Activated CD4-positive, alpha-beta T cell treated with anti-CD3 and anti-CD28 coated beads for 48 hours (primary cell): ENCODE data around the gene MACROD2.
"Not testable (repeated sequence)": the region's sequence is repeated elsewhere in the genome, so short reads cannot be mapped to it uniquely, and the experiment has no call there.

Experiments
- DNase-seq: peaks from one replicate; pipeline ENCODE4 v3.0.0-alpha.2; 2020

The MACROD2 gene

DNA sequence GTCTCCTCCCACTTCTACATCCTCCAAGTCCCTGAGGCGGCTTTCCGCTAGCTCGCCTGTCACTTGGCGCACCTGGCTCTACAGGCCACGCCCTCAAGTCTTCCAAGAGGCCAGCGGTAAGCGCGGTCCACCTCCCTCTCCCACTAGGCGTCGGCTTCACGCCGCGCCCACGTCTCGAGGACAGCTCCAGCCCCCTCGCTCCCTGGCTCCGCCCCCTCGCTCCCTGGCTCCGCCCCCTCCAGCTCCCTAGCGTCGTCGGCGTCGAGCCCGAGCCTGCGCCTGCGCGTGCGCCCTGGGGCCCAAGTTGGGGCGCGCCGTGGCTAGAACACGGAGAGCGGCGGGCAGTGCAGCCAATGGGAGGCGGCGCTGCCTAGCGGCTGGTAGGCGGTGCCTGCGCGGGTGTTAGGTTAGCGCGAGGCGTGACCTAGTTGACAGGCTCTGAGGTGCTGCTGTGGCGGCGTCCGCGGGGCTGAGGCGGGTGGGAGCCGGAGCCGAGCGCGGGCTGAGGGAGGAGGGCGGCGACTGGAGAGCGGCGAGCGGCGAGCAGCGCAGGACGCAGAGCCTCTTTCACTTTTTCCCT, at the start of gene MACROD2:
TSS of gene MACROD2 (plus strand) at position 431 of the 580 bp plus-strand sequence.
- peak; percentile 68 for DNase-seq

DNA sequence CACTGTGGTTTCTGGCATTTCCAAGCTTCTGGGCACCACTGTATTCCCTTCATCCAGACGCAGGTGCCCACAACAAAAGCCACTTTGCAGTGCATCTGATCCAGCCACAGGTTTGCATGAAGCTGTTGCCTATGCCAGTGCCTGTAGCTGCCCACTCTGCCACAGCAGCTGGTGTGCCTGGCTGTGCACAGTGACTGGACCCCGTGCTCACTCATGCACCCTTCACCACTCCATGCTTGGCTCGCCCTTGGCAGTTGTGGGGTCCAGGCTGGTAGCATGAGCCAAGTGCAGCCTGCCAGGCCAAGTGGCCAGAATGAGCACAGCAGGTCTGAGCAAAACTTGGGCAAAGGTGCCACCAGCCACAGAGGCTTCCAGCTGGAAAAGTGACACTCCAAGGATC, 47.6 kb upstream of the MACROD2 start:
- no peak for DNase-seq

DNA sequence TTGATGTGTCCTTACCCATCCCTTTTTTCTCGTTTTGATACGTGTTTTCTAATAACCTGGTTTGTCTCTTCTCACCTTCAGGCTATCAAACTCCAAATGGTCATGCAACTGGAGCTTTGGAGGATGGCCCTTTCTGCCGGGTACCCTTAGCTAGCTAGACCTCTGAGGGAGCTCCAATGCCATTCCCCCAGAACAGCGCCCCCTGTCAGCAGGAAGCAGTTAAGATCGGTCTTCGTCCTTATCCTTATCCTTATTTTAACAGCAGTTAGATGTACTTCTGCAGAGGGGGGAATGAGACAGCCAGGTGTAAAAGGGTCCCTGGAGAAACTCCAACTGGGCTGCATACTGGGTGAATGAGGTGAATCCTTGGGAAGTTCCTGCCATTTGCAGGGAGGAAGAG, 42.1 kb upstream of the MACROD2 start:
- DNase-seq, result peak; percentile 4

DNA sequence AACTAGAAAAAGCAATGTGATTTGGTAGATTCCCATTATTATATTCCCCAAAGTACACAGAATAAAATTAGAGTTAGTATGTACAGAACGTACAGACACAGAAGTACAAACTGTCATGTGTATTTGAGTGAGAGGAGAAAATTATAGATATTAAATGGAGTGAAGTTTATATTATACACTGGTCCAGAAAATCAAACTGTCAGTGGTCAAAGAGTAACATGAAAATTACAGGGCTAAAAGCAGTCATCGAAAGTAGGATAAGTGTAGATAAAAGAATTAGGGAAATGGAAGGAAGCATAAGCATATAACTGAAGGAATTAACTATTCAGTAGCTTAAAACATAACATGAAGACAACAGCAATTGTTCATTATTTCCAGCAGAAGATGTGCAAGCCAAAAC, 35.2 kb upstream of the MACROD2 start:
- no peak for DNase-seq

DNA sequence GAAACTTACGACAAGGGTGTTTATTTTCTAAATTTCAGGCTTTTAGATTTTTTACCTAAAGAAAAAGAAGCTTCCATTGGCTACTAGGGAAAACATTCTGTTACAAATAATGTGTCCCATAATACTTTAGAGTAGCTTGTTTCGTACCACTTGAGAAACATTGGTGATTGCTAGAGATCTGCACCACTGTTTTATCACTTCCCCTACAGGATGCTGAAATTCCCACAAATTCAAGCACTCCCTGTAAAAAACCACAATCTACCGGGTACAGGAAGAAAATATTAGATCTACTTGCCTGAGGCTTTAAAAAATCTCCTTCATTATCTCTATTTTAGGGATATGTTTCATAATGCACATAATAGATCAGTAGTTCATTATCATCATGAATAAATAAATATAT, 34.8 kb upstream of the MACROD2 start:
- DNase-seq, result no peak

DNA sequence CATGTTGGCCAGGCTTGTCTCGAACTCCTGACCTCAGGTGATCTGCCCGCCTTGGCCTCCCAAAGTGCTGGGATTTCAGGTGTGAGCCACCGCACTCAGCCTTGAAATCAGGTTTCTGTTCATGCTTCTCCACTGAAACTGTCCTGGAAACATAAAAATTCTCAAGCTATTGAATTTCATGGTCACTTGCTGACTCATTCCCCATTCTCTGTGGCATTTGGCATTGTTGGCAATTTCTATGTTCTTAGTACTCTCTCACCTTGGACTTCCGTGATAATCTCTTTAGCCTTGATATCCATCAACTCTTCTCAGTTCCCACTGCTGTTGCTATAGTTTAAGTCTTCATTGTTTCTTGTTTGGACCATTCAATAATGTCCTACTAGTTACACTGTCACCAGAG, 11.1 kb upstream of the MACROD2 start:
- DNase-seq, result no peak

DNA sequence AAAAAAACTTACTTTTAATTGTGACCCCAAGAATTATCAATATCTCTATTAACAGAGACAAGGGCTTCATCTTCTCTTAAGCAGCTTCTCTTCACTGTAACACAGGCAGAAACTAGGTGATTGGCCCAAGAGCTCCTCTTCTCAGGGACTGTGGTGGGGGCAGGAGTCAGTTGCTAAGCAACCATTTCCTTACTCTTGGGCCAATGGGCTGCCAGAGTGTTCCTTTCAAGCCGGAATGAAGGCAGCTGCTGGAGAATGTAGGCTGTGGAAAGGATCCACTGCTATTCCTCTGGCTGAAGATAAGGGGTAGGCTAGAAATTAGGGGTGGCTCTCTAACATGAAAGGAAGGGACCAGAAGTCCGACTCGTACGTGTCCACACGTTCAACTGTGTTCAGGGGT, 4.9 kb upstream of the MACROD2 start, which contains the start of gene SEL1L2:
TSS of gene SEL1L2 (minus strand) at position 150 of the 400 bp plus-strand sequence. CDS start at position 70, 80 bp downstream.
- DNase-seq, result no peak

DNA sequence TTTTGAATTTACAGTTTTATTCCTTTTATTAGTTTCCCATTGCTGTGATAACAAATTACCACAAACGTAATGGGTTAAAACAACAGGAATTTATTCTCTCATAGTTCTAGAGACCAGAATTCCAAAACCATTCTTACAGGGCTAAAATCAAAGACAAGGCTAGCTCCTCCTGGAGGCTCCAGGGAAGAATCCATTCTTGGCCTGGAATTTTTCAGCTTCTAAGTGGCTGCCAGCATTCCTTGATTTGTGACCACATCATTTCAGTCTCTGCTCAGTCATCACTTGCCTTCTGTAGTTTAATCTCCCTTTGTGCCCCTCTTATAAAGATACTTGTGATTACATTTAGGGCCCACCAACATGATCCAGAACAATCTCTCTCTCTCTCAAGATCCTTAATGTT, 4.0 kb upstream of the MACROD2 start:
- no peak for DNase-seq

DNA sequence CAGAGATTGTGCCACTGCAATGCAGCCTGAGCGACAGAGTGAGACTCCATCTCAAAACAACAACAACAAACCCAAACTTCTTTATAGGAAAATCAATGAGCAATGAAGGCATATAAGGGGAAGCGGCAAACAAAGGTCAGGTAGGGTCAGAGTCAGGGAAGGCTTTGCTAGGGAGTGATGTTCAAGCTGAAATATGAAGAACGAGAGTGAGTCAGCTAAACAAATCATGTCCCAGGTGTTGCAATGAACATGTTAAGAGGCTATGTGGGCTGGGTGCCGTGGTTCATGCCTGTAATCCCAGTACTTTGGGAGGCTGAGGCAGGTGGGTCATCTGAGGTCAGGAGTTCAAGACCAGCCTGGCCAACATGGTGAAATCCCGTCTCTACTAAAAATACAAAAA, 3.4 kb upstream of the MACROD2 start:
- DNase-seq, result not testable (repeated sequence)

DNA sequence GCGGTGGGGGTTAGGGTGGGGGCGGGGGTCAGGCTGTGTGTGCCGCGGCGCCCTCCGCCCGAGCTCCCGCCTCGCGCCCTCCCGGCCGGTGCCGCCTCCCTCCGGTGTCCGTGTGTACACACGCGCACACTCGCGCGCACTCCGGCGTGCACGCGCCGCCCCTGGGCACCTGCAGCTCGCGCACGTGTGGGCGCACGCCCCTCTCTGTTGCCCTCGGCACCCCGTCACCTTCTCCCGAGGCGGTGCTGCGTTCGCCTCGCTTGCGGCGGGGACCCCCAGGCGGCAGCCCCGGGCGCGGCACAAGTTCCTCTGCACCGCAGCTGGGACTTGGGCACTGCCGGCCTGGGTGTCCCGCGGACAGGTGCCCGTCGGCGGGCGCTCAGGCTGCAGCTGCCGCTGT, 525 bp downstream of the MACROD2 start:
- peak; percentile 2 for DNase-seq

DNA sequence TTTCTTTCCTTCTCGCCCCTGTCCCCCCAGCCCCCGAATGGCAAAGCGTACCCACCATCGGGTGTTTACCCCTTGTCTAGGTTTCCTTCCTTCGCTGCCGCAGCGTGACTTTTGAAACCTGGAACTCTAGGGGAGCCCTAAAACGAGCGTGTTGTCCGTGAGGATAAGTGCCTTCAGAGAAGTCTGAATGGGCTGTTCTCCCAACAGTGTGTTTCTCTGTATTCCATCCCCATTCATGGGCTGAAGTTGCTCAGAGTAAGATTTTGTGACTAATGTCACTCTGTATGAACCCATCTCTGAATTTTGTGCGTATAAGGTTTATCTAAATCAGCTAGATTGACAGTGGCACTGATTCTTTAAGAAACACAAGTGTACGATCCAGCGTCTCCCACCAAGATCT, 949 bp downstream of the MACROD2 start:
- DNase-seq, result no peak

DNA sequence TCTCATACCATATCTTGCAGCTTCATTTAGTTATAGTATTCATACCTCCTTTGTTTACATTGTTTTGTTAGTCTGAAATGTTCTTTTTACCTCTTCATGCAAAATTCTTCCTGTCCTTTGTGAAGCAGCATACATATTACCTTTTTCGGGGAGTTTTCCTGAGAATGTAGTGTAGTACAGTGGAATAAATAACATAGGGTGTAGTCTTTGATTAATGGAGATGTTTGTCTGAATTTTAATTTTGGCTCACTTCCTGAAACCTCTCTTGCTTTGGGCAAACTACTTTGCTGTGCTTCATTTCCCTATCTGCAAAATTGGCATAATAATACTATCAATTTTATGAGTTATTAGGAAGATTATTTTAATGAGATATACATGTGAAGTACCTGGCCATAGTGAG, 5.6 kb downstream of the MACROD2 start:
- no peak for DNase-seq

DNA sequence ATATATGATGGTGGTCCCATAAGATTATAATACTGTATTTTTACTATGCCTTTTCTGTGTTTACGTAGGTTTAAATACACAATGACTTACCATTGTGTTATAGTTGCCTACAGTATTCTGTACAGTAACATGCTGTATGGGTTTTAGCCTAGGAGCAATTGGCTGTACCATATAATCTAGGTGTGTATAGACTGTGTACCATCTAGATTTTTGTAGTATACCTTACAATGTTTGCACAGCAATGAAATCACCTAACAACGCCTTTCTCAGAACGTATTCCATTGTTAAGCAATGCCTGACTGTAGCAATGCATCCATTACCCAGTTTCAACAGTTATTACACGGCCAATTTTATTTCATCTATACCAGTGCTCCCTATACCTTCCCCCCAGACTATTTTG, 10.7 kb downstream of the MACROD2 start:
- DNase-seq, result no peak

DNA sequence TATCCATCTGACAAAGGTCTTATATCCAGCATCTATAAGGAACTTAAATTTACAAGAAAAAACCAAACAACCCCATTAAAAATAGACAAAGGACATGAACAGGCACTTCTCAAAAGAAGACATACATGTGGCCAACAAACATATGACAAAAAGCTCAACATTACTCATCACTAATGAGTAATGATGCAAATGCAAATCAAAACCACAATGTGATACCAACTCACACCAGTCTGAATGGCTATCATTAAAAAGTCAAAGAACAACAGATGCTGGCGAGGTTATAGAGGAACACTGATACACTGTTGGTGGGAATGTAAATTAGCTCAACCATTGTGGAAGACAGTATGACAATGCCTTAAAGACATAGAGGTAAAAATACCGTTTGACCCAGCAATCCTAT, 13.9 kb downstream of the MACROD2 start:
- no peak for DNase-seq

DNA sequence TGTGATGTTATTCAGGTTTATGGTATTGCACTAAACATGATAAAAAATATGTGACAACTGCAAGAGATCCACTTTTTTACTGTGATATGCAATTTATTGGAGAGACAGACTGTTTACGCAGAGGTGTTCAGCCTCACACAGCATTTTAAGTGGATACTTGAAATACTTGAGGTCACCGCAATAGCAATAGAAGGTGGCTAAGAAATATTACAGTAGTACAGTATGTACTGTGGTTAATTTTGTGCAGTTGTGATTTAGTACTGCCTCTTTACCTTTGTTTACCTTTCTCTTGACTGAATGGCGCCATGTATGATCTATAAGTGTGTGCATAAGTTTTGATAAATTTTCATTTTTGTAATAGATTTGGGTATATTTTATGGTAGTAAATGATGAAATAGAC, 17.4 kb downstream of the MACROD2 start:
- no peak for DNase-seq

DNA sequence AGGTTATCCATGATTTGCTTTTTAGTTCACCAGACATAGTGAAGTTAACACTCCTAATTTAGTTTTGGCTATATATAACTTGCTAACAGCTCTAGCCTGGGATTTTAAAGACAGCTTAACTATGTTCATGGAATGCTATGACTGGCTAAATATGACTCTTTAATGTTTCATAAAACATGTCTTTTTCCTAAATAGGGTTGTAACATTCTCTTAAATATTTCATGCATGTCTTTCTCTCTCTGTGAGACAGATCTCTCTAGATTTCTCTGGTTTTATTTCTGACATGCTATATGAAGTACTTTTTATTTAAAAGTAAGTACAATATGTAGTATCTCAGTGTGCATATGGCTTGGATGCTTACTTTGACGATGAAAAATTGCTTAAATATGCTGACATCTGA, 35.7 kb downstream of the MACROD2 start:
- DNase-seq, result no peak

DNA sequence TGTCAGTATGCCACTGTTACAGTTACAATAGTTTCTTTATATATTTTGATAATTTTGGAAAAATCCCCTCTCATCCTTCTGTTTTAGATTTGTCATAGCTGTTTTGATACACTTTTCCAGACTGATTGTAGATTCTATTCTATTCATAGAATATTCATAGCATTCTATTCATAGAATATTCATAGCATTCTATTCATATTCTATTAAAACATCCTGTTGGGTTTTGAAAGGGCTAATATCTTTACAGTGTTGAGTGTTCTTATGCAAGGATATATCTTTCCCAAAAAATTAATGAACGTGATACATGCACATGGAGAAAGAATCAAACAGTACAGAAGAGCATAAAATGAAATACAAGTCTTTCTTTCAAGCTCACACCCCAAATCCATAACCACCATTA, 38.0 kb downstream of the MACROD2 start:
- no peak for DNase-seq

DNA sequence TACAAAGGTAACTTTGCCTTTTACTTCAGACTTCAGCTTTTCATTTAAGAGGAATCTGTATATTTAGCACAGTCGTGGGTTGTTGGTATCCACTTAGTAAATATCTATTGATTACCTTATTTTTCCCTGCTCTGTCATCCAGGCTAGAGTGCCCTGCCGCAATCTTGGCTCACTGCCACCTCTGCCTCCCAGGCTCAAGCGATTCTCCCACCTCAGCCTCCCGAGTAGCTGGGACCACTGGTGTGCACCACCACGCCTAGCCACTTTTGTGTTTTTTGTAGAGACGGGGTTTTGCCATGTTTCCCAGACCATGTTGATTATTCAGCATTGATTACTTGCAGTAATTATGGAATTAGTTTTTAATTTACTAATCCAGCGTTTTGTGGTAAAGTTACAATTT, 41.3 kb downstream of the MACROD2 start:
- DNase-seq, result no peak

DNA sequence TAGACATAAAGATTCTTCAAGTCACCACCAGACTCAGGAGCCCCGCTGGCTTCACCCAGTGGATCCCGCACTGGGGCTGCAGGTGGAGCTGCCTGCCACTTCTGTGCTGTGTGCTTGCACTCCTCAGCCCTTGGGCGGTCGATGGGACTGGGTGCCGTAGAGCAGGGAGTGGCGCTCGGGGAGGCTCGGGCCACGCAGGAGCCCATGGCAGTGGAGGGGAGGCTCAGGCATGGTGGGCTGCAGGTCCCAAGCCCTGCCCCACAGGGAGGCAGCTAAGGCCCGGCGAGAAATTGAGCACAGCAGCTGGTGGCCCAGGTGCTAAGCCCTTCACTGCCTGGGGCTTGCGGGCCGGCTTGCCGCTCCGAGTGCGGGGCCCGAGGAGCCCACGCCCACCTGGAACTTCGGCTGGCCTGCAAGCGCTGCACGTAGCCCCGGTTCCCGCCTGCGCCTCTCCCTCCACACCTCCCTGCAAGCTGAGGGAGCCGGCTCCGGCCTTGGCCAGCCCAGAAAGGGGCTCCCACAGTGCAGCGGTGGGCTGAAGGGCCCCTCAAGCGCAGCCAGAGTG, 49.5 kb downstream of the MACROD2 start:
- not testable (repeated sequence) for DNase-seq

DNA sequence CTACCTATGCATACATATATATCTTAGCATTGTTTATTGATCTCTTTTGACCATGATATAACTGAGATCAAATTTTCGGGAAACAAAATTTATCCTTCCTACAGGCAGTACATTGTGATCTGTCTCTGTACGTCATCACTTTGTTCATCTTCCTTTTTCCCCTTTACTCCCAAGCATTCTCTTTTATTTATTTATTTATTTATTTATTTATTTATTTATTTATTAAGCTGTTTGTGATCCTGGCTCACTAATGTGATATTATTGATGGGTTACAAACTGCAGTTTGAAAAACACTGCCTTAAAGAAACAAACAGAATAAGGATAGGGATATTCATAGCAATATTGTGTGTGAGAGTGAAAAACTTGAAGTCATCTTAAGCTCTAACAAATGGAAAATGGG, 51.2 kb downstream of the MACROD2 start:
- no peak for DNase-seq

DNA sequence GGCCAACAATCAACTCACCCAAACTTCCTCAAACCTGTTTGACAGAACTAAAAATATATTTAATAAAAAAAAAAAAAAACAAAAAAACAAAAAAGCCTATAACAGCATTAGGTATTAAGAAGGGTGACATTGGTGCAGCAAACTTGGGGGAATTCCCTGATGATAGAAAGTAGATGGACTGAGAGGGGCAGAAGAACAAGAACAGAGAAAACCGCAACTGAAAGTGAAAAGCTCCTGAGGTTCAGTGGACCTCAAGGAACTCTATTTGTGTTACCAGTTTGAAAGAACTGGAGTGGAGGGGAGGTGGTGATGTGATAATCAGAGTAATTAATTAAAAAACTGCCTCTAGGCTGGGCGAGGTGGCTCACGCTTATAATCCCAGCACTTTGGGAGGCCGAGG, 53.8 kb downstream of the MACROD2 start:
- no peak for DNase-seq

DNA sequence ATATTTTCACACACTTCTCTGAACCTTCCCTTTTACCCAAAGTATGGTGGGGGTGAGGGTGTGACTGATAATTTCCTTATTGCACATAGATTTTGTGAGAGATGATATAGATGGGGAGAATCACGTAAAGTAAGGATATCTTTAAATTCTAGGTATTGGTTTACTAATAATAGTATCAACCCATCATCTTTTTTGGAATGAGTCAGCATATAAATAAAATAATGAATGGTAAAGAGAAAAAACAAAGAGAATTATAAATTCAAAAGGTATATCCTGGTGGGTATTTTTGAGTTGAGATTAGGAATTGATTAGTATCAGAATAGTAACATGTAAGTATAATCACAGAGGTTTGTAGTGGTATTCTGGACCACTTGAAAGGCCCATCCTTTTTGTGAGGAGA, 56.1 kb downstream of the MACROD2 start:
- DNase-seq, result no peak

DNA sequence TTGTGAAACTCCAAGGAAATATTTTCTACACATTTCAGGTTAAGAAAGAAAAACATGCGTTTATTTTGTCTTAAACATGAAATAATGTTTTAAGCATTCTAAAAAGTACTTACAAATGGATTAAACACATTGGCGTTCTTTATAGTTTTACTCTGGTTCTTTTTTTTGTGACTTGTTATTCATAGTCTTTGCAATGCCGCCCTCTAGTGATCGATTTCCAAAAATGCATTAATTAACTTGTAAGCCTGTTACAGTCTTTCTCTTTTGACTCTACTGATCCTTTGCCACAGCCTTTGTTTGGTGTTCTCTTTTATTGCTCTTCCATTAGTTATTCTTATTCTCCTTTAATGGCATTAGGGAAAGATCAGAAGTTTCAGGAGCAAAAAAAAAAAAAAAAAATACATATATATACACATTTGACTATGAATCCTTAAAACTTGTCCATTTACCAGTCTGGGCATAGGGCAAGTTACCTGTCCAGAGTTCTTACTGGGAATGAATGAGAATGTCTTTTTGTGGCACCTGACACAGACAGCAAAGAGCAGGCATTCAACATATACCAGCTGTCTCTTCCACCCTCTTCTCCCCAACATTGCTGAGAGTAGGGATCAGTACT, 59.9 kb downstream of the MACROD2 start:
- peak; percentile 10 for DNase-seq

DNA sequence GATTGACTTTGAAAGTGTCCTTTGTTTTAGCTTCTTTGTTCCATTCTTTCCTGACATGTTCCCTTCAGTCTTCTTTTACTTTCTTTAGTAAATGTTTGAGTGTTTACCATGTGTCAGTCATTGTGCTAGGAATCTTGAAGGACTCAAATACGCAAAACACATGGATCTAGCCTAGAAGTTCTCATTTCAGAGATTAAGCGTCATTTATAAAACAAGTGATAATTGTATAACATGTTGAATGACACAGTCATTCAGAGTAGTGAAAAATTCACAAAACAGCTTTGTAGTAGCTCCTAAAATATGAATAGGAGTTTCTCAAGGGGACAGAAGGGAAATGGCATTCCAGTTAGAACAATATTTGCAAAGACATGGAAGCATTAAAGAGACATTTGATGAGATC, 66.9 kb downstream of the MACROD2 start:
- DNase-seq, result no peak

DNA sequence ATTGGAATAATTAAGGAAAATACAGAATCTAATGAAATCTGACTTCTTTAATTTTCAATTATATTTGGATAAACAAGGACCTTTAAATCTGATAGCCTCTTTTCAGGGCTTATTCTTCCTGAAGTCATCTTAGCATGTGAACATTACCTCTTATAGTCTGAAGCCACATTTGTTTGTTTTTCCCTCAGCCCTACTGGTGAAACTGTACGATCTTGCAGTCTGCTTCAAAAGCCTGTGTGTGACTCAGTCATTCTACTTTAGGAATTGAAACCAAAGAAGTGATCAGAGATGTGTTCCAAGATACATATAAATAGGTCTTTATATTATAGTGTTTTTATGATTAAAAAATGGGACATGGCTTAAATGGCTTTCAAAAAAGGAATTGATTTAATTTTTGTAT, 67.5 kb downstream of the MACROD2 start:
- no peak for DNase-seq
